ENCODE data around the gene ZNF750. TPM values are rescaled to one million over a fixed set of nuclear protein-coding genes. Genes with fewer than 3 reads are reported as not detected.
"Not testable (repeated sequence)": the region's sequence is repeated elsewhere in the genome, so short reads cannot be mapped to it uniquely, and the experiment has no call there.

ZNF750 gene
- total RNA-seq, 2 experiments from 2014 or later: not detected

- no peak overlapping the region for H3K27ac Mint-ChIP-seq
- no peaks in the 10 kb centered on the region for H3K4me1 Mint-ChIP-seq
- DNase-seq (no peak), ATAC-seq (no peak)
- no peaks in the 10 kb centered on the region for H3K27me3 Mint-ChIP-seq
- H3K36me3 Mint-ChIP-seq: no peaks in the 10 kb centered on the region
- H3K4me3 Mint-ChIP-seq: no peak overlapping the region
- no peaks in the 10 kb centered on the region for H3K9me3 Mint-ChIP-seq (ENCODE audit: low read depth)
- CTCF ChIA-PET: interaction anchor here (0.5 to 1.4 kb wide), 3 partner anchors 10 to 121 kb away, joined by 3 to 9 read pairs (median 3); no protein-coding TSS in a partner anchor
These were observed 48.3 kb downstream of the ZNF750 start for GRCh38 chr17:82791532-82791931.

- no peak for ATAC-seq
- H3K36me3 Mint-ChIP-seq: no peaks in the 10 kb centered on the region
- H3K4me1 Mint-ChIP-seq: no peaks in the 10 kb centered on the region
- DNase-seq: no peak
- H3K9me3 Mint-ChIP-seq (ENCODE audit: low read depth): no peaks in the 10 kb centered on the region
- H3K4me3 Mint-ChIP-seq: no peak overlapping the region
- CTCF ChIA-PET: interaction anchor here (1.4 to 1.5 kb wide), 2 partner anchors 9 to 142 kb away, joined by 3 to 9 read pairs; no protein-coding TSS in a partner anchor
- no peak overlapping the region for H3K27ac Mint-ChIP-seq
- H3K27me3 Mint-ChIP-seq: no peaks in the 10 kb centered on the region
These were observed 49.4 kb downstream of the ZNF750 start for GRCh38 chr17:82790391-82790790.

- H3K27ac Mint-ChIP-seq: no peak overlapping the region
- no peak for DNase-seq
- ATAC-seq: no peak
- no peaks in the 10 kb centered on the region for H3K36me3 Mint-ChIP-seq
- H3K27me3 Mint-ChIP-seq: no peaks in the 10 kb centered on the region
- H3K4me3 Mint-ChIP-seq: no peak overlapping the region
- CTCF ChIA-PET: interaction anchor here (1.5 kb wide), 1 partner anchor 143 kb away, joined by 3 read pairs; no protein-coding TSS in a partner anchor
- no peaks in the 10 kb centered on the region for H3K9me3 Mint-ChIP-seq (ENCODE audit: low read depth)
- no peaks in the 10 kb centered on the region for H3K4me1 Mint-ChIP-seq
These were observed 50.0 kb downstream of the ZNF750 start for GRCh38 chr17:82789806-82790205.

GRCh38 chr17:82789051-82789592, 50.7 kb downstream of the ZNF750 start:
- Mint-ChIP-seq H3K36me3 (no peaks in the 10 kb centered on the region), H3K27me3 (no peaks in the 10 kb centered on the region), H3K9me3 (ENCODE audit: low read depth) (no peaks in the 10 kb centered on the region), H3K4me1 (no peaks in the 10 kb centered on the region), H3K4me3 (no peak overlapping the region), H3K27ac (no peak overlapping the region)
- CTCF ChIA-PET: interaction anchor here (0.7 to 1.6 kb wide), 2 partner anchors 82 to 123 kb away, joined by 3 read pairs; no protein-coding TSS in a partner anchor
- ATAC-seq (no peak), DNase-seq (no peak)

GRCh38 chr17:82788206-82789001, 51.4 kb downstream of the ZNF750 start:
- H3K9me3 Mint-ChIP-seq (ENCODE audit: low read depth): no peaks in the 10 kb centered on the region
- no peaks in the 10 kb centered on the region for H3K27me3 Mint-ChIP-seq
- no peaks in the 10 kb centered on the region for H3K4me1 Mint-ChIP-seq
- CTCF ChIA-PET: interaction anchor here (1.6 kb wide), 1 partner anchor 83 kb away, joined by 3 read pairs; no protein-coding TSS in a partner anchor
- ATAC-seq (no peak), DNase-seq (no peak)
- H3K36me3 Mint-ChIP-seq: no peaks in the 10 kb centered on the region
- no peak overlapping the region for H3K4me3 Mint-ChIP-seq
- no peak overlapping the region for H3K27ac Mint-ChIP-seq

GRCh38 chr17:82787081-82787848, 52.6 kb downstream of the ZNF750 start:
- no peak for ATAC-seq
- CTCF ChIA-PET: no interaction called here
- Mint-ChIP-seq H3K9me3 (ENCODE audit: low read depth) (no peaks in the 10 kb centered on the region), H3K4me1 (peaks cover 8% of the 10 kb centered on the region), H3K27me3 (no peaks in the 10 kb centered on the region), H3K36me3 (peaks cover 3% of the 10 kb centered on the region), H3K4me3 (no peak overlapping the region), H3K27ac (peak overlapping the region; percentile 26)
- no peak for DNase-seq

GRCh38 chr17:82786427-82786826, 53.4 kb downstream of the ZNF750 start:
- ATAC-seq (no peak), DNase-seq (no peak)
- no peaks in the 10 kb centered on the region for H3K27me3 Mint-ChIP-seq
- peaks cover 14% of the 10 kb centered on the region for H3K4me1 Mint-ChIP-seq
- CTCF ChIA-PET: no interaction called here
- H3K36me3 Mint-ChIP-seq: peaks cover 3% of the 10 kb centered on the region
- no peaks in the 10 kb centered on the region for H3K9me3 Mint-ChIP-seq (ENCODE audit: low read depth)
- no peak overlapping the region for H3K4me3 Mint-ChIP-seq
- H3K27ac Mint-ChIP-seq: no peak overlapping the region

- DNase-seq; H3K9me3 Mint-ChIP-seq (ENCODE audit: low read depth); H3K36me3 Mint-ChIP-seq; H3K27ac Mint-ChIP-seq; ATAC-seq; CTCF ChIA-PET; H3K4me3 Mint-ChIP-seq; H3K27me3 Mint-ChIP-seq: not testable (repeated sequence)
- H3K4me1 Mint-ChIP-seq: peaks cover 14% of the 10 kb centered on the region
These were observed 54.2 kb downstream of the ZNF750 start for GRCh38 chr17:82785581-82785980.

- peaks cover 14% of the 10 kb centered on the region for H3K4me1 Mint-ChIP-seq
- DNase-seq (no peak), ATAC-seq (no peak)
- H3K9me3 Mint-ChIP-seq (ENCODE audit: low read depth): no peaks in the 10 kb centered on the region
- H3K36me3 Mint-ChIP-seq: peaks cover 3% of the 10 kb centered on the region
- no peak overlapping the region for H3K27ac Mint-ChIP-seq
- no peaks in the 10 kb centered on the region for H3K27me3 Mint-ChIP-seq
- CTCF ChIA-PET: no interaction called here
- no peak overlapping the region for H3K4me3 Mint-ChIP-seq
These were observed 56.3 kb downstream of the ZNF750 start for GRCh38 chr17:82783498-82783897.

- no peak overlapping the region for H3K27ac Mint-ChIP-seq
- no peak overlapping the region for H3K4me3 Mint-ChIP-seq
- CTCF ChIA-PET: interaction anchor here (0.9 to 2.9 kb wide), 6 partner anchors 114 to 419 kb away, joined by 4 to 37 read pairs (median 6); no protein-coding TSS in a partner anchor
- ATAC-seq (no peak), DNase-seq (no peak)
- peaks cover 3% of the 10 kb centered on the region for H3K36me3 Mint-ChIP-seq
- peaks cover 14% of the 10 kb centered on the region for H3K4me1 Mint-ChIP-seq
- no peaks in the 10 kb centered on the region for H3K9me3 Mint-ChIP-seq (ENCODE audit: low read depth)
- no peaks in the 10 kb centered on the region for H3K27me3 Mint-ChIP-seq
These were observed 57.1 kb downstream of the ZNF750 start for GRCh38 chr17:82782657-82783207.

- Mint-ChIP-seq H3K4me3 (no peak overlapping the region), H3K4me1 (peaks cover 18% of the 10 kb centered on the region), H3K36me3 (peaks cover 8% of the 10 kb centered on the region), H3K27ac (peak overlapping the region; percentile 41), H3K27me3 (no peaks in the 10 kb centered on the region), H3K9me3 (ENCODE audit: low read depth) (no peaks in the 10 kb centered on the region)
- CTCF ChIA-PET: interaction anchor here (0.6 to 2.9 kb wide), 40 partner anchors 9 to 420 kb away, joined by 3 to 37 read pairs (median 4); no protein-coding TSS in a partner anchor
- ATAC-seq (peak; percentile 100), DNase-seq (peak; percentile 90)
These were observed 57.9 kb downstream of the ZNF750 start for GRCh38 chr17:82781894-82782274.

GRCh38 chr17:82780971-82781893, 58.6 kb downstream of the ZNF750 start:
- ATAC-seq (peak; percentile 17), DNase-seq (no peak)
- Mint-ChIP-seq H3K9me3 (ENCODE audit: low read depth) (no peaks in the 10 kb centered on the region), H3K4me1 (peaks cover 23% of the 10 kb centered on the region), H3K27me3 (no peaks in the 10 kb centered on the region), H3K27ac (peak overlapping the region; percentile 41), H3K4me3 (no peak overlapping the region), H3K36me3 (peaks cover 8% of the 10 kb centered on the region)
- CTCF ChIA-PET: interaction anchor here (0.7 to 2.9 kb wide), 37 partner anchors 9 to 421 kb away, joined by 3 to 37 read pairs (median 4); no protein-coding TSS in a partner anchor
